Measurements from ENCODE around the gene ENTREP3.

Gene ENTREP3

DNA sequence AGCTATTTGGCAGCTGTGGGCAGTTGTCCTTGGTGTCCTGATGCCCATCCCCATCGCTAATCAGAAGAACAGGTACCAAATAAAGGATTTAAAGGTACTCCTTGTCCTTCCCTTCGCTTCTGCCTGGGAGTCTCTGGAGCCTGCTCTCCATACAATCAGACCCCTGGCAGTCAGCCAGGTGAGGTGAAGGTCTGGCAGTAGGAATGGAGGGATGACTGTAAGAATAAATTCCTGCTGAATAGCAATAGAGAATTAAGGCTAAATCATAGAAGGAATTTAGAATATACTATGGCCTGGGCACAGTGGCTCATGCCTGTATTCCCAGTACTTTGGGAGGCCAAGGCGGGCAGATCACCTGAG, 56.8 kb downstream of the ENTREP3 start:
- DNase-seq (ENCODE audit: low spot score), result no peak

DNA sequence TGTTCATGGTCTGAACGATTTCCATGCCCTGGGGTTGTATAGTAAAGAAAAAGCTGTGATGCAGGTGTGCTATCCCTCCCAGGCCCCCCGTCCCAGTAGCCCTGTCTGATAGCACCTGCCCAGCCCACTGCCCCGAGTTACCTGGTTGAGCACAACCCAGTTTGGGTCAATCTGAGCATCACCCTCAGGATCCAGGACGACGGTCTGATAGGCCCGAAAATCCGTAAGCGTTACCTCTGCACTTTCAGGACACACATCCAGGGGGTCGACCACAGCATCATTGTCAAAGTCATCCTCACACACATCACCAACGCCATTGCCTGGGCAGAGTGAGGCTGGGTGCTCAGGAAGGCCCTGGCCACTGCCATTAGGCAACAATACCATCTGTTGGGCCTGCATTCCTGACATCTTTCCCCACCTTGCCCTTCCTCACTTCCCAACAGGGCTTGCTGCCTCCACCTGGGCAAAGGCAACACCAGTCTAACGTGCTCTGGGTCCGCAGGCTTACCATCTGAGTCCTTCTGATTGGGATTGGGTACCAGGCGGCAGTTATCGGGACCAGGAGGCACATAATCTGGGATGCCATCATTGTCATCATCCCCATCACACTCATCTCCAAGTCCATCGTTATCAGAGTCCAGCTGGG, 57.3 kb downstream of the ENTREP3 start:
- DNase-seq (ENCODE audit: low spot score), result no peak
